OCI-LY7 (cell line): ENCODE results near the gene RNU1-2.

ENCODE experiments used
- EZH2phosphoT487 ChIP-seq: fragments of 200-600 bp; sonication (generic); IDR thresholded peaks from 2 replicates; pipeline ENCODE4 v1.6.1; 2018; ENCODE audit warnings: low read depth, borderline replicate concordance, mild to moderate bottlenecking, mixed run types, antibody characterized with exemption, low read length, moderate library complexity, mixed read lengths
- TF ChIP-seq, protein P1 (sequence below): fragments of 200-600 bp; sonication (generic); conservative IDR thresholded peaks from 2 replicates; pipeline ENCODE4 v1.5.1; 2014; ENCODE audit warnings: mild to moderate bottlenecking, antibody characterized with exemption, low read length, moderate library complexity, mixed read lengths

DNA sequence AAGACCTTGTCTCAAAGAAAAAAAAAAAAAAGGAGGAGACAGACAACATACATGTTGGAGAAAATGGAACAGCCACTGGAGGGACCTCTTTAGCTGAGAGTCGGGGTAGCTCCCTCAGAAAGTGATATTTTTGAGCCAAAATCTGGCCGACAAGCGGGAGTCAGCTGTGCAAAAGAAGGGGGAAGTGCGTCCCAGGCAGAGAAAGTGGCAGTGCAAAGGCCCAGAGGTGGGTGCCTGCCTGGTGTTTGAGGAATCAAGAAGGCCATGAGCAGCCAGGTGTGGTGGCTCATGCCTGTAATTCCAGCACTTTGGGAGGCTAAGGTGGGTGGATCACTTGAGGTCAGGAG, 19.8 kb downstream of the RNU1-2 start:
- TF ChIP-seq, protein P1, sequence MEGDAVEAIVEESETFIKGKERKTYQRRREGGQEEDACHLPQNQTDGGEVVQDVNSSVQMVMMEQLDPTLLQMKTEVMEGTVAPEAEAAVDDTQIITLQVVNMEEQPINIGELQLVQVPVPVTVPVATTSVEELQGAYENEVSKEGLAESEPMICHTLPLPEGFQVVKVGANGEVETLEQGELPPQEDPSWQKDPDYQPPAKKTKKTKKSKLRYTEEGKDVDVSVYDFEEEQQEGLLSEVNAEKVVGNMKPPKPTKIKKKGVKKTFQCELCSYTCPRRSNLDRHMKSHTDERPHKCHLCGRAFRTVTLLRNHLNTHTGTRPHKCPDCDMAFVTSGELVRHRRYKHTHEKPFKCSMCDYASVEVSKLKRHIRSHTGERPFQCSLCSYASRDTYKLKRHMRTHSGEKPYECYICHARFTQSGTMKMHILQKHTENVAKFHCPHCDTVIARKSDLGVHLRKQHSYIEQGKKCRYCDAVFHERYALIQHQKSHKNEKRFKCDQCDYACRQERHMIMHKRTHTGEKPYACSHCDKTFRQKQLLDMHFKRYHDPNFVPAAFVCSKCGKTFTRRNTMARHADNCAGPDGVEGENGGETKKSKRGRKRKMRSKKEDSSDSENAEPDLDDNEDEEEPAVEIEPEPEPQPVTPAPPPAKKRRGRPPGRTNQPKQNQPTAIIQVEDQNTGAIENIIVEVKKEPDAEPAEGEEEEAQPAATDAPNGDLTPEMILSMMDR: peak; percentile 50
- TF ChIP-seq EZH2phosphoT487: no peak
